ENCODE measurements around the gene MT1E. TPM values are rescaled to one million over a fixed set of nuclear protein-coding genes. Genes with fewer than 3 reads are reported as not detected.

The MT1E gene
- total and polyA plus RNA-seq, 9 donors, result 16.1 to 867 (median 65.3) TPM

DNA sequence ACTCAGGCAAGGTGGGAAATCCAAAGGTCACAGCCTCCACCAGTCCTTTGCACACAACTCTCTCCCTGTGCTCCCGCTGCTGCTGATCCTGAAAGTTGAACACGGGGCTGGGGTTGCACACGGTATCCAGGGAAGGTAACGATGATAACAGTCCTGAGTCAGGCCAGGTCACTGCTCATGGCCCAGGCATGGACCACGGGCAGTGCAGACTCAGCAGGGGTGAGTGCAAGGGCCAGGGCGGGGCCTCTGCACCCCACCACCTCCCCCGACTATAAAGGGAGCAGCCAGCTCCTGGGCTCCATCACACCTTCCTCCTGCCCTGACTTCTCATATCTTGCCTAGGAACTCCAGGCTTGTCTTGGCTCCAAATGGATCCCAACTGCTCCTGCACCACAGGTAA, 26.0 kb downstream of the MT1E start, which contains the start of gene MT1B:
Gene MT1B, plus strand, starts transcription at position 301 of the 400 bp plus-strand sequence. Its CDS starts 68 bp downstream, at position 369.
- H3K4me3 ChIP-seq, result no peak within 1 kb of the TSS
- H3K27me3 ChIP-seq, result no peaks in the 10 kb centered on the region
- no peak for TF ChIP-seq POLR2A (IDR thresholded peaks at IDR 0.05)
- no peak for TF ChIP-seq EP300 (IDR thresholded peaks at IDR 0.05)
- TF ChIP-seq, protein P1, sequence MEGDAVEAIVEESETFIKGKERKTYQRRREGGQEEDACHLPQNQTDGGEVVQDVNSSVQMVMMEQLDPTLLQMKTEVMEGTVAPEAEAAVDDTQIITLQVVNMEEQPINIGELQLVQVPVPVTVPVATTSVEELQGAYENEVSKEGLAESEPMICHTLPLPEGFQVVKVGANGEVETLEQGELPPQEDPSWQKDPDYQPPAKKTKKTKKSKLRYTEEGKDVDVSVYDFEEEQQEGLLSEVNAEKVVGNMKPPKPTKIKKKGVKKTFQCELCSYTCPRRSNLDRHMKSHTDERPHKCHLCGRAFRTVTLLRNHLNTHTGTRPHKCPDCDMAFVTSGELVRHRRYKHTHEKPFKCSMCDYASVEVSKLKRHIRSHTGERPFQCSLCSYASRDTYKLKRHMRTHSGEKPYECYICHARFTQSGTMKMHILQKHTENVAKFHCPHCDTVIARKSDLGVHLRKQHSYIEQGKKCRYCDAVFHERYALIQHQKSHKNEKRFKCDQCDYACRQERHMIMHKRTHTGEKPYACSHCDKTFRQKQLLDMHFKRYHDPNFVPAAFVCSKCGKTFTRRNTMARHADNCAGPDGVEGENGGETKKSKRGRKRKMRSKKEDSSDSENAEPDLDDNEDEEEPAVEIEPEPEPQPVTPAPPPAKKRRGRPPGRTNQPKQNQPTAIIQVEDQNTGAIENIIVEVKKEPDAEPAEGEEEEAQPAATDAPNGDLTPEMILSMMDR (IDR thresholded peaks at IDR 0.05), result no peak
- intact Hi-C loops (cut with DNase I), result no loop called here
- DNase-seq, result no peak
- no peaks in the 10 kb centered on the region for H3K9me3 ChIP-seq
- 57 to 62% (median 61%) methylated on average over 7 of the region's 7 CpGs for WGBS, 3 donors
- H3K36me3 ChIP-seq, result no peaks in the 10 kb centered on the region
- H3K27ac ChIP-seq, result no peak within 1 kb of the TSS
- H3K4me1 ChIP-seq (ENCODE audit: insufficient read depth), result no peaks in the 10 kb centered on the region

DNA sequence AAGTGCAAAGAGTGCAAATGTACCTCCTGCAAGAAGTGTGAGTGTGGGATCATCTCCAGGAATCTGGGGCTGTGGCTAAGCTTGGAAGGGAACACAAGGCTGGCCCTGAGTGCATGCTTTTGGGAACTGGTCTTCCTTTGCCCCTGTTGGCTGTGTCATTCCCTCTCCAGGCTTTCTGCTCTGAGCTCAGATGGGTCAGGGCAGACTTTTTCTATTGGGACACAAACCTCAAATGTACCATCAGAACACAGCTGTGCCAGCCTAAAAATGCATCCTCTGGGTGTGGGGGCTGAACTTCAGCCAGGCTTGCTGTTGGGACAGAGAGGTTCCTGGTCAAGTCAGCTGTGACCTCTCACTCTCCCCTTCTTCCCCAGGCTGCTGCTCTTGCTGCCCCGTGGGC, 27.0 kb downstream of the MT1E start:
- no peaks in the 10 kb centered on the region for H3K9me3 ChIP-seq
- 45 to 58% (median 47%) methylated on average over 1 of the region's 1 CpG for WGBS, 3 donors
- no peaks in the 10 kb centered on the region for H3K27me3 ChIP-seq
- H3K27ac ChIP-seq, result no peak overlapping the region
- TF ChIP-seq, protein P1 (IDR thresholded peaks at IDR 0.05), result no peak
- TF ChIP-seq EP300 (IDR thresholded peaks at IDR 0.05) (no peak), POLR2A (IDR thresholded peaks at IDR 0.05) (no peak)
- H3K4me1 ChIP-seq (ENCODE audit: insufficient read depth), result no peaks in the 10 kb centered on the region
- H3K4me3 ChIP-seq, result no peak overlapping the region
- no peaks in the 10 kb centered on the region for H3K36me3 ChIP-seq
- intact Hi-C loops (cut with DNase I), result no loop called here
- no peak for DNase-seq

DNA sequence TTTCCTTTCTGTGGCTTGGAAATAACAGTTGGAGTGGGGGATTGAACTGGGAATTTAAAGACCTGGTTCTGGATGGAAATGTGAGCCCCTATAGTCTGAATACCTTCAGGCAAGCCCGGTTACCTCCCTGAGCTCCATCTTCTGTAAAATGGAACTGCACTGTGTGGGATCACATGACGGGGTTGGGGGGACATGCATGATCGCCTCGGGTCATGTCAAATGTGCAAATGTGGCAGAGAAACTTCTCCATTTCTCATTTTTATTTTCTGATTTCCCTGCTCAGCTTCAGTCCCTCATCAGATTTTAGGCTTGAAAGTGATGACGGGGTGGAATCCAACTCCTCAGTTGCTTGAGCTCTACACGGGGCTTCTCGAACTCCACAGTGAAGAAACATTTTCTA, 27.6 kb downstream of the MT1E start:
- Histone ChIP-seq H3K9me3 (no peaks in the 10 kb centered on the region), H3K4me3 (no peak overlapping the region), H3K27ac (no peak overlapping the region), H3K4me1 (ENCODE audit: insufficient read depth) (no peaks in the 10 kb centered on the region), H3K36me3 (no peaks in the 10 kb centered on the region), H3K27me3 (no peaks in the 10 kb centered on the region)
- 71 to 81% (median 77%) methylated on average over 7 of the region's 7 CpGs for WGBS, 3 donors
- intact Hi-C loops (cut with DNase I), result no loop called here
- DNase-seq, result no peak
- no peak for TF ChIP-seq EP300 (IDR thresholded peaks at IDR 0.05)

DNA sequence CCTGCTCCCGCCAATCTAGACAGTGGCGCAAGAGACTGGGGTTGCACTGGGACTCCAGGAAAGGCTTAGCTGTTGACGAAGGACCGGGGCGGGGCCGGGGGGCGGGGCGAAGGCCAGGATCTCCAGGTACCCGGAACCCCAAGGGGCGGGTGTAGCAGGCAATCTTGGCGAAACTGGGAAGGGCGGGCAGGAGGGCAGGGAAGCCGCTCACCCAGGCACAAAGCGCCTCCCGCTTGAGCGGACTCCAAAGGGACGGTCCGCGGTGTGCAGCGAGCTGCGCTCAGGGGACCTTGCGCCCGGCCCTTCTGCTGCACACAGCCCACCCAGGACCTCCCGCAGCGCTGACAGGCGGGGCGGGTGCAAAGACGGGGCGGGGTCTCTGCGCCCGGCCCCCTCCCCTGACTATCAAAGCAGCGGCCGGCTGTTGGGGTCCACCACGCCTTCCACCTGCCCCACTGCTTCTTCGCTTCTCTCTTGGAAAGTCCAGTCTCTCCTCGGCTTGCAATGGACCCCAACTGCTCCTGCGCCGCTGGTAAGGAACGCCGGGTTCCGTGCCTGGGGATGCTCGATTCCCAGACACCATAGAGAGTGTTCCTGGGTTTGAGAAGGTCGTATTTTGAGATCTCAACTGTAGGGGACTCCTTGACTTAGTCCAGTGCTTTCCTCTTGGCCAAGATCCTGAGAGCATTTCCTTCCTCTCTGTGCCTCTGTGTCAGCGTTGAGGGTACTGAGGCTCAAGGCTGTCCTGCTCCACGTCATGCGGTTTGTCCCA, 32.2 kb downstream of the MT1E start, which contains the start of gene MT1F:
Gene MT1F, plus strand, starts transcription at position 405 of the 772 bp plus-strand sequence. Its CDS starts 100 bp downstream, at position 505.
- TF ChIP-seq EP300 (IDR thresholded peaks at IDR 0.05), result no peak
- no peak for TF ChIP-seq POLR2A (IDR thresholded peaks at IDR 0.05)
- TF ChIP-seq, protein P1 (IDR thresholded peaks at IDR 0.05), result no peak
- Histone ChIP-seq H3K9me3 (no peaks in the 10 kb centered on the region), H3K36me3 (no peaks in the 10 kb centered on the region), H3K4me3 (peak within 1 kb of the TSS; percentile 35), H3K27ac (no peak within 1 kb of the TSS), H3K4me1 (ENCODE audit: insufficient read depth) (no peaks in the 10 kb centered on the region), H3K27me3 (no peaks in the 10 kb centered on the region)
- intact Hi-C loops (cut with DNase I), result no loop called here
- peak in 2 of 5 donors; percentile 61 to 62 for DNase-seq
- WGBS, 3 donors, result 2 to 6% (median 3%) methylated on average over 11 to 46 of the region's 46 CpGs

DNA sequence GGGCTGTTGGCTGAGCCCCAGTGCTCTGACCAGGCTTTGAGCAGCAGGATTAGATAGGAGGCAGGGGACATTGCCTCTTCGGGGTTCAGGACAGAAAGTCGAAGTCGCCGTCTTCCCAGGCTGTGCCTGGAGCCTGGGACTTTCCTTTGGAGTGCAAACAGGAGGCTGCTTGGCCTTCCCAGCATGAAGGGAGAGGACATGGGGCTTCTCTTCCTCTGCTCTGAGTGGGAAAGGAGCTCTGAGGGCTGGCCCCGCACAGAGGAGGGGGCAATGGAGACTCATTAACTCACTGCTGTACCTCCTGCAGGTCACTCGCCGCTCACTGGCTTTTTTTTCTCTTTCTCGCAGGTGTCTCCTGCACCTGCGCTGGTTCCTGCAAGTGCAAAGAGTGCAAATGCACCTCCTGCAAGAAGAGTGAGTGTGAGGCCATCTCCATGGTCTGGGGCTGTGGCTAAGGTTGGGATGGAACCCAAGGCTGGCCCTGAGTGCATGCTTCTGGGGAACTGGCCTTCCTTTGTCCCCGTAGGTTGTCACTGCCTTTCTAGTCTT, 32.8 kb downstream of the MT1E start:
- H3K36me3 ChIP-seq, result no peaks in the 10 kb centered on the region
- intact Hi-C loops (cut with DNase I), result no loop called here
- H3K9me3 ChIP-seq, result no peaks in the 10 kb centered on the region
- H3K4me3 ChIP-seq, result peak overlapping the region; percentile 35
- TF ChIP-seq, protein P1 (IDR thresholded peaks at IDR 0.05), result no peak
- no peaks in the 10 kb centered on the region for H3K27me3 ChIP-seq
- peak in 1 of 5 donors; percentile 37 for DNase-seq
- WGBS, 3 donors, result 17 to 24% (median 20%) methylated on average over 10 of the region's 10 CpGs
- H3K27ac ChIP-seq, result no peak overlapping the region
- H3K4me1 ChIP-seq (ENCODE audit: insufficient read depth), result no peaks in the 10 kb centered on the region
